Measurements from ENCODE around the gene NUP62.
"Not testable (repeated sequence)": the region's sequence is repeated elsewhere in the genome, so short reads cannot be mapped to it uniquely, and the experiment has no call there.

Gene NUP62

DNA sequence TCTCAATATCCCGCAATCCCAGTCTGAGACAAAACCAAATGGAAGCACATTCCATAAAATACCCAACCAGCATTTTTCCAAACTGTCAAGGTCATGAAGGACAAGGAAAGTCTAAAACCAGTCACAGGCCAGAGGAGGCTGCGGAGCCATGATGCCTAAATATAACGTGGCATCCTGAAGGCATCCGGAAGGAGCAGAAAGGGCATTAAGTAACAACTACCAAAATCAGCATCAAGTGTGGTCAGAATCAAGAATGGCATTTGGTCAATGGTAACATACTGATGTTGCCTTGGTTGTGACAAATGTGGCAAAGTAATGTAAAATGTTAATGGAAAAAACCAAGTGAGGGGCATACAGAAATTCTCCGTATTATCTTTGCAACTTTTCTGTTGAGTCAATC is 3.8 kb downstream of the NUP62 start:
- DNase-seq (ENCODE audit: low read depth) = no peak

DNA sequence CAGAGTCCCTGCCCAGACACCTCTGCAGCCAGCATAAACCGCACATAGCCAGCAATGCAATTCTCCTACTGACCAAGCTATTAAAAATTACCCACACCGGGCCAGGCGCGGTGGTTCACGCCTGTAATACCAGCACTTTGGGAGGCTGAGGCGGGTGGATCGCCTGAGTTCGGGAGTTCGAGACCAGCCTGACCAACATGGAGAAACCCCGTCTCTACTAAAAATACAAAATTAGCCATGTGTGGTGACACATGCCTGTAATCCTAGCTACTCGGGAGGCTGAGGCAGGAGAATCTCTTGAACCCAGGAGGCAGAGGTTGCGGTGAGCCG is 4.5 kb downstream of the NUP62 start:
- DNase-seq (ENCODE audit: low read depth) = not testable (repeated sequence)

DNA sequence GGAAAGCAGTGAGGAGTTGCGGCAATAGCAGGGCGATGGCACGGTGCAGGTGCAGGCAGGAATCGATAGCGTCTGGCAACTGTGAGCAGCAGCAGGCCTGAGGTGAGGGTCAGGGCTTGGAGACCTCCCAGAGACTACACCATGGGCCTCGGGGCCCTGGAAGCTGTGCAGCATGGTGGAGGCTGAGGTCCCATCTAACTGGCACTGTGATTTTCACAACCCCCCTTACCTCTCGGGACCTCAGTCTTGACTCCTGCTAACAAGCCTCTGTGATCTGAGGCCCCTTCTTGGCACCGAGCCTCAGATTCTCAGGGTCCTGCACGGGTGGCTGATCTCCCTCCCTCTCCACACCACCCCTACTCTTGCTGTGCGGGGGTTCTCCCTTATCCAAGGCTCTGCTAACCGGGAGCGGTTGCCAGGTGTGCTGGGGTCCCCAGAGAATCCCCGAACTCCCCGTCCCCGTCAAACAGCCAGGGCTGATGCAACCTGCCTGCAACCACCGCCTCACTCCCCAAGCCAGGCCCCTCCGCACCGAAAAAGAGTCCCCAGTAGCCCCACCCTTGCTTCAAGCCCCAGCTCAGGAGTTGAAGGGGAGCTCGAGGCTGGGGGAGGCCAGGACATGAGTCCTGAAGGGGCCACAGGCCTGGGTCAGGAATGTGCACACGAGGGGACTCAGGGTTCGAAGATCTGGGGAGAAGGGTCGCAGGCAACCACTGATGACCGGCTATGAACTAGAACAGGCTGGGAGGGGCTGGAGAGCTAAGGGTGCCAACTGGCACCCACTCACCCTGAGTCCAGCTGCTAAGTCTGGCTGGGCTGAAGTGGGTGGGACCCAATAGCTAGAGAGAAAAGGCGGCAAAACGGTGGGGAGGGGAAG is 5.1 kb downstream of the NUP62 start:
- DNase-seq (ENCODE audit: low read depth) = no peak

DNA sequence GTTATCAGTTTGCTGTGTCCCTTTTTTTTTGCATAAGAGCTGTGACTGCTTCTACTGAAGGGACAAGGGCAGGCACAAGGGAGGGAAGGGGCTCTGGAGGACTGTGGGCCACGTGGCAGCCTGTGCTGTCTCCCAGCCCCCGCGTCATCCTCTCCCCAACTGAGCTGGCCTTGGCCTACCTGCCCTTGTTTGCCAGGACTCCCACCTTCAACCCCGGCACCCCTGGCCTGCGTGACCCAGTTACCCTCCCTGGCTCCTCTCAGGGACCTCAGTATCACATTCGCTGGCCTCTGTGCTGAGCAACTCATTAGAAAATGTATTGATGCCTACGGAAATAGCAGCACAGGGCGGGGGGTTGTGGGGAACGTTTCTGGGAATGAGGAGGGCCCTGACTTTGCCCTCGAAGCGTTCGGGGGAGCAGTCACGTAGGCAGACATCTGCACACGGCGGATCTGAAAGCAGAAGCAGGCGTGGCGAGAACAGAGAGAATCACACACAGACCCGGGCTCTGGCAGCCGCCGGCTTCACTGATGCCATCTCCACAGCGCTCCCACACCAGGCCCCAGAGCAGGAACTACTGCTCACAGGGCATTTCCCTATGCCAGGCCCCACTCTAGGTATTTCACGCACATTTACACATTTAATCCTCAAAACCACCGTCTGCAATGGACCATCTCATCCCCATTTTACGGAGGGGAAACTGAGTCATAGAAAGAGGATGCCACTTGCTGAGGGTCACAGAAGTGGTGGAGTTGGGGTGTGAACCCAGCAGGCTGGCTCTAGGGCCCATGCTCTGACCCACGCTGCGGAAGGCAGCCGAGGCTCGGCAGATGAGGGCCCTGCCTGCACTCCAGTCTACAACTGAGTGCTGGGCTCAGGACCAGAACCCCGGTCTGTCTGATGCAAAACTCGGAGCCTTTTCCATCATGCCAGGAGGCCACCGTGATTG is 6.0 kb downstream of the NUP62 start:
- no peak for DNase-seq (ENCODE audit: low read depth)

- peak; percentile 61 for DNase-seq (ENCODE audit: low read depth)
Measured at GRCh38 chr19:49921871-49922795, 7.2 kb downstream of the NUP62 start.

- no peak for DNase-seq (ENCODE audit: low read depth)
Measured at GRCh38 chr19:49920624-49921363, 8.5 kb downstream of the NUP62 start.

DNA sequence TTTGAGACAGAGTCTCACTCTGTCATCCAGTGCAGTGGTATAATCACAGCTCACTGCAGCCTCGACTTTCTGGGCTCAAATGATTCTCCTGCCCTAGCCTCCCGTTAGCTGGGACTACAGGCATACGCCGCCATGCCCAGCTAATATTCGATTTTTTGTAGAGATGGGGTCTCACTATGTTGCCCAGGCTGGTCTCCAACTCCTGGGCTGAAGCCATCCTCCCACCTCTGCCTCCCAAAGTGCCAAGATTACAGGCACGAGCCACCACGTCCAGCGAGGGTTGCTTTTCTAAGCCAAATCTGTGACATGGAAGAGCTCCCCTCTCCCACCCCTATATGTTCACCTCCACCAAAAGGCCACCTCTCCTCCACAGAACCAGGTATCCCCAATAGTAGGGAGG is 11.2 kb downstream of the NUP62 start:
- DNase-seq (ENCODE audit: low read depth) = no peak

DNA sequence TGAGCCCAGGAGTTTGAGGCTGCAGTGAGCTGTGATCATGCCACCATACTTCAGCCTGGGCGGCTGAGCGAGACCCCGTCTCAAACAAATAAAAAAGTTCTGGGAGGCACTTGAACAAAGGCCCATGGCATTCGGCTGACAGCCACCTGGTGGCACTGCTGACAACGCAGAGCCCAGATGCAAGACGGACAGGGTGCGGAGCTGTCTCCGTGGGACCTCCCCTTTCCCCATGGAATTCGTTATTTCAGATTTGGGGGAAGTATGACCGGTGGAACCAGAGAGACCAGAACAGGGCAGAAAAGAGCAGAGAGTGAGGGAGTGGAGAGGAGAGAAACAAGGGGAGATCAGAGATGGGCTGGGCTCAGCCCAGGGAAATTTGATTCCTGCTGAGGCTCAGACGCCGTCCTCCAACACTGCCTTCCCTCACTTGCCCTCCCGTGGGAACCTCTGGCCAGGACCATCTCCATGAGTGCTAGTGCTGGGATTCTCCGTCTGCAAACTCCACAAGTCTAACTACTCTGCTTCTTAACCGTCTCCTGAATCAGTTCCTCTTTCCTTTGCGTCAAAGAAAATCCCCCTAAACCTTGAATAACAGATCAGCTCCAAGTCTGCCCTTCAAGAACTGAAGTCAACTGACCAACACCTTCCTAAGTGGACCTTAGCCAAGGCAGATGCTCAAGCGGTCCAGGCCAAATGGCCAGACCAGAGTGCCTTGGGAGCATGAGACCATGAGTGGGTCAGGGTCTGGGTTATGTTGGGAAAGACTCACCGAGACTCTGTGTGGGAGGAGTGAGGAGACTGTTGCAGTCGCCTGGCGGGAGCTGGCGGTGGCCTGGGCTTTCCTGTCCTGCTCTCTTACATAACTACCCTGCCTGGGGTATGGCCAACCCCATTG is 12.2 kb downstream of the NUP62 start:
- no peak for DNase-seq (ENCODE audit: low read depth)

GRCh38 chr19:49915271-49915670 is 14.0 kb downstream of the NUP62 start:
- DNase-seq (ENCODE audit: low read depth) = no peak

DNA sequence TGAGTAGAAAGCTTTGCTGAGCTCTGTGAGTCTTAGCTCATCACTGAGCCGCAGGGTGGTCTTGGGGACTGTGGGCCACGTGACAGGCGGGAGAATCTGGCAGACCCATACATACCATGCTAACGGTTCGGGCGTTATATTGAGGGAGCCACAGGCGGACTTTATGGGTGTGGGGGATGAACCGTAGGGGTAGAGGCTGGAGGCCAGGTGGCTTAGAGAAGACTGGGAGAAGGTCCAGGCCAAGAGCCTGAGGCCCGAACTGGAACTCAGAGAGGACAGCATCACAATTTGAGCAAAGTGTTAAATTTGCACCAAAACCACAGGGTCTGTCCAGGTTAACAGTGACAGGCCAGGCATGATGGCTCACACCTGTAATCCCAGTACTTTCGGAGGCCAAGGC is 15.6 kb downstream of the NUP62 start:
- DNase-seq (ENCODE audit: low read depth) = no peak

DNA sequence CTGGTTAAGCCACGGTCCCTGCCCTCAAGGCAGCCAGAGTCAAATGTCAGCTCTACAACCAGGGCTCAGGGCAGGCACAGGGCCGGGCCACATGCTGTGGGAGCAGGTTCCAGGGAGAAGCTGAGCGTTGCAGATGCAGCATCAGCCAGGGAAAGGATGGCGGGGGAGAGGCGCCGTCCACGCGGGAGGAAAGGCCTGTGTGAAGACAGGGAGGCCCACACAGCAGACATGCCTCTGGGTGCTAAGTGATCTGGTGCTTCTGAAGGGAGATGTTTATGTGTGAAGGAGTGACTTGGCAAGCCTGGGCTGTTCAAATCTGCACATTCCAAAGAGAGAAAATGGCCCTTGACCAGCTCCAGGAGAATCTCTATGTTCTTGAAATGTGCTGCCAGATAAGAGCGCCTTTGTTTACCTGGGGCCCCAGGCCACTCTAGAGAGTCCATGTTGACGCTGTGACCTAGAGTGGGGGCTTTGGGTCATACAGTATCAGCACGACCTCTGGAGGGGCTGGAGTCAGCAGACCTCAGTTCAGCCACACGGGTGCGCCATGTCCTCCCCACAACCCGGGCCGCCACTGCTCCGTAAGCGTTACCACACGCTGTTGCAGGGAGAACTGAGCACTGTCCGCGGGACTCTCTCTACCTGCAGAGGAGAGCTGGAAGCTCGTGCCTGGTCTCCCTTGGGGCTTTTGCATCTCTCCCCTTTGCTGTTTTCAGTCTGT is 16.2 kb downstream of the NUP62 start:
- DNase-seq (ENCODE audit: low read depth) = no peak

DNA sequence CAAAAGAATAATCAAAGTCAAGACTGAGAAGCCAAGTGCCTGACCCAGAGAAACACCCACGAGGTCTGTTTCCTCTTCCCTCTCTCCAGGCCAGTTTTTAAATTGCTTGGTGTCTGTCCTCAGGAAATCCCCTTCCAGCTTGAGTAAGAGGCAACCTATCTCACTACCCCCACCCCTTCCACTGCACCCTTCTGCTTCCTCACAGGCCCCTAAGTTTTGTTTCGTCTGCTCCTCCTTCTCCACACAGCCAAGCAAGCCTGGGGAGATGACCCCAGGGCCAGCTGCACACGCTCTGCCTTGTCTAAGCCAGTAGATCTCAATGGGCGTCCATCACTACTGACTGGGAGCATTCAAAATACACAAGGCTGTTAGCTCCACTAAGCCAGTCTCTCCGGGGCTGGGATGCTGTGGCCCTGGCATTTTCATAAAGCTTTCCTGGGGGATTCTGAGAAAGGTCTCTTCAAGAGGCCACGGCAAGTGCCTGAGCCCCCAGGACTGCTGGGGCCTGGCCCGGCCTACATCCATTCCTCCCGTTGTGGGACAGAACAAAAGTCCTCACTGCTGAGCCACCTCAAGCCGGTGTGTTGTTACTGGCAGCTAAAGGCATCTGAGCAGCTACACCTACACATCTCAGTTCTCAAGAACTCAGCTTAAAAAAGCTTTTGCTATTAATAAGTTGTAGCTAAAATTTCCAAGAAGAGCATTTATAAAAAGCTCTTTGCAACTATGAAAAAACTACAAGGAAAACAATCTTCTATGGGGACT is 17.7 kb downstream of the NUP62 start:
- DNase-seq (ENCODE audit: low read depth) = no peak

- DNase-seq (ENCODE audit: low read depth) = no peak
Measured at GRCh38 chr19:49910179-49910578, 19.1 kb downstream of the NUP62 start.

GRCh38 chr19:49908480-49909420 is 20.6 kb downstream of the NUP62 start:
- no peak for DNase-seq (ENCODE audit: low read depth)

- no peak for DNase-seq (ENCODE audit: low read depth)
Measured at GRCh38 chr19:49907745-49908446, 21.4 kb downstream of the NUP62 start.

DNA sequence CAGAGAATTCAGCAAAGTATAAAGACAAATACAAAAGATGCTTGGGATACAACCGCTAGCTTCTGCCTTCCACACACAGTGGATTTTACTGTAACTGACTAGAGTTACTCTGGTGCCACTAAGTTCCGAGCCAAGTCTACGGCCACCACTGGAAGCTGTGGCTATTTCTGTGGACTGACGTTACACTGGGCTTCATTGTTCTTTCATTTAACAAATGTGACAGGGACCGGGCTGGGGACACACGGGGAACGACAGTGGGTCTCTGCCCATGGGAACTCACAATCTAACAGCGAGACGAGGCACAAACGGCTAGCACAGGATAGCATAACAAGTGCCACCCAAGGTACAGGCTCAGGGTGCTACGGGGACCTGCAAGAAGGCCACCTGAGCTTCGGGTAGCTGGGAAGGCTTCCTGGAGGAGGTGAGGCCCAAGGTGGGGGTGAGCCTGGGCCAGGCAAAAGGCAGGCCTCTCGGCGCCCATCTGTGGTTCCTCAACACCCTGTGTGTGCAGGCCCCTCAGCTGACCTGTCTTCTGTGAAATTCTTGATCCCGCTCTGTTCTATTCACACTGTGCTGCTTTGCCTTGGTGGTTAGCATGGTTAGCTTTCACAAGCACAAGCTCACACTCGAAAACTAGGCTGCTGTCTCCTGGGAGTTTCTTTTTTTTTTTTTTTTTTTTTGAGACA is 22.3 kb downstream of the NUP62 start:
- no peak for DNase-seq (ENCODE audit: low read depth)

Measured in GM04503 (cell line).